GM10248 (cell line): ENCODE measurements around the gene MEG3.

ENCODE experiments used
- CTCF ChIA-PET: fragments of 300-600 bp; sonication (Branson Sonifier 250); formaldehyde crosslinking; extraction: SDS; loops from one replicate; lab custom pipeline; 2021; ENCODE audit warnings: antibody characterized with exemption; lab: Yijun Ruan, JAX
- POLR2A ChIA-PET: fragments of 350-650 bp; sonication (Branson Sonifier 250); formaldehyde crosslinking; extraction: SDS; loops from one replicate; lab custom pipeline; 2020; ENCODE audit warnings: antibody characterized with exemption; lab: Yijun Ruan, JAX
- DNase-seq: peaks from one replicate; pipeline ENCODE4 v3.0.0; 2012; ENCODE audit errors: extremely low spot score
- CTCF ChIP-seq: IDR thresholded peaks from 2 replicates; pipeline ENCODE4 v1.5.1; 2012; ENCODE audit warnings: mild to moderate bottlenecking, low read depth; ENCODE audit errors: extremely low read depth, missing control alignments, control extremely low read depth

MEG3 gene

DNA sequence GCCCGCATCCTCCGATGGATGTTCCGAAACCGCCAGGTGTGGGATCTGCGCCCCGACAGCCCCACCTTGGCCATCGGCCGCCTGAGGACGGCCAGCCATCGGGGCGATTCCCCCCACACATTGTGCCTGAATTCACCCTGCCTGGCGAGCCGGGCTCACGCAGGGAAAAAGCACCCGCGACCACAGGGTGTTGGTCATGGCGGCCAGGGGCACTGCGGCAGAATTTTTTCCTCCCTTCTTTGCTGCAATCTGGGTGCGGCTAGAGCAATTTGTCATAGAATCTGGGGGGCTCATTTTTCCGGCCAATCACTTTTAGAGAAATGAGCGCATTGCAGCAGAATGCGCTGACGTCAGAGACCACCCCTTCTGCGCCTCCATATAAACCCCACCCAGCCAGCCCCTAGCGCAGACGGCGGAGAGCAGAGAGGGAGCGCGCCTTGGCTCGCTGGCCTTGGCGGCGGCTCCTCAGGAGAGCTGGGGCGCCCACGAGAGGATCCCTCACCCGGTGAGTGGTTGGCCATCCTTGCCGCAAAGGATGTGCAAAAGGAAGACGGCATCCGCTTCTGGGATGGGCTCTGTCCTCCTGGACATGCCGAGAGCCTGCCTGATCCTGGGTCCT, at the start of gene MEG3:
TSS of gene MEG3 (plus strand) at position 406 of the 619 bp plus-strand sequence.
- no peak for DNase-seq
- POLR2A ChIA-PET: no interaction called here
- CTCF ChIA-PET: no interaction called here
- no peak for TF ChIP-seq CTCF

DNA sequence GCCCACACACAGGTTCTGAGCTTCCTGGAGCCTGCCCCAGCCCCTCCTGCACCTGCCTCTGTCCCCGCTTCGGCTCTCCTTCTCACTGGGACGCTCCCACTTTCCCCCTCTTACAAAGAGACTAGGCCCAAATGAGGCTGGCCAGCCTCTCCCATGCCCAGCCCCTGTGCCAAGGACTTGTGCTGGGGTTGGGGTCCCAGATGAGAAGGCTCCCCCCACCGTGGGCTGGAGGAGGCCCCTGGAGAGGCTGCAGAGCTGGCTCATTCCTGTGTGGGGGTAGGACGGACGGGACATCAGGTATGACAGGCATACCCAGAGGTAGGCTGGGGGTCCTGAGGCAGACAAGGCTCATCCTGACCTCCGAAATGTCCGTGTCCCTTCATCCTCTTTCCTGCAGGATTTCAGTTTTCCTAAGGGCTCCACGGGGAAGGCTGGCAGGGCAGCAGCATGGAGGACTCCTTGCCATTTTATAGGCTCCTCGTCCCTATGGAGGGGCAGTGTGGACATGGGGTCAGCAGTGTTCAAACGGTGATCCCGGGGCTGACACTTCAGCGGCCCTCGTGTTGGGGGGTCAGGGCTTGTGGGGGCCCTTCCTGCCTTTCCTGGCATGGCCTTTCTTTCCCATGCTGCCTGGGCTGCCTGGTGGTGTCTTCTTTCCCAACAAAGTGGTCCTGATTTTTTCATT, 49.1 kb upstream of the MEG3 start:
- ChIA-PET CTCF (no interaction called here), POLR2A (no interaction called here)
- DNase-seq: no peak
- no peak for TF ChIP-seq CTCF

GRCh38 chr14:100777366-100777817, 48.5 kb upstream of the MEG3 start:
- CTCF ChIA-PET: no interaction called here
- no peak for DNase-seq
- POLR2A ChIA-PET: no interaction called here
- no peak for TF ChIP-seq CTCF

DNA sequence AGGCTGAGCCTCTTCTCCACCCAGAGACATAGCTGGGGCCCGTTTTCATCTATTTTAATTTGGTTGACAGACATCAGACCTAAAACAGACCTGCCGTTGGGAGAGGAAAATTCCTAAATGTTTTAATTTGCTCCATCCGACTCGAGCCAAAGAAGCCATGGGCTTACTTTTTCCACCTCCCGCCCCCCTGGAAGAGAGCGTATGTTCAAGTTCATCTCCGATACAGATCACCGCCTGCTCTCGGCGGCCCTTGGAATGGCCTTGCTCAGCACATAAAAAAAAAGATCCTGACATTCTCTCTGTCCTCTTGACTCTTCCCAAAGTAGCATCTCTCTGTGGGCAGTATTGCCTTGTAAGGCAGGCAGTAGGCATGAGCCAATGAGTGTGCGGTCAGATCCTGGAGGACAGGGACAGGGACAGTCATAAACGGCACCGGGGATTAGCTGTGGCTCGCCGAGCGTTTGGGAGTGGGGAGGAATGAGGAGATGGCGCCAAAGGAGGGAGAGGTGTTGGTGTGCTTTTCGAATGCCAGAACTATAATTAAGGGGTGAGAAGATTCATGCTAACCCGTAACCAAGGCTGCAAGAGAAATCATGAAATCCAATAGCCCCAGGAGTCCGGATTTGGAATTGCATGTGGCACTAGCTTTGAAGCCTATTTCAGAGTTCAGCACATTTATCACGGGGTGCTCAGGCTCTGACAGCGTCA, 47.9 kb upstream of the MEG3 start:
- DNase-seq: no peak
- TF ChIP-seq CTCF: no peak
- ChIA-PET POLR2A (no interaction called here), CTCF (no interaction called here)

DNA sequence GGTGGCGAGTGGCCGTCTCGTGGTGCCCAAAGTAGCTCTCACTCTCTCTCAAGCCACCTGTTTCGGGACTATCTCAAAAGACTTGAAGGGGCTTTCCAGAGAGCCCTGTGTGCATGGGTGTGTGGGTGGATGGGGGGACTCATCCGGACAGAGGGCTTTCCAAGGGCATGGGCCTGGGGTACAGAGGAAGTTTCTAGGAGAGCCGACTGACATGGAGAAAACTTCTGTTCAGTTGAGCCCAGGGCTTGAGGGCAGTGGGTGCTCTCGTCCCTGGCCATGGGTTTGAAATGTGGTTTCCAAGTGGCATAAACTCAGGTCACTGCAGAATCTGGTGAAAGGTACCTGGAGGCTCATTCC, 47.4 kb upstream of the MEG3 start:
- DNase-seq: no peak
- TF ChIP-seq CTCF: no peak
- ChIA-PET POLR2A (no interaction called here), CTCF (no interaction called here)

DNA sequence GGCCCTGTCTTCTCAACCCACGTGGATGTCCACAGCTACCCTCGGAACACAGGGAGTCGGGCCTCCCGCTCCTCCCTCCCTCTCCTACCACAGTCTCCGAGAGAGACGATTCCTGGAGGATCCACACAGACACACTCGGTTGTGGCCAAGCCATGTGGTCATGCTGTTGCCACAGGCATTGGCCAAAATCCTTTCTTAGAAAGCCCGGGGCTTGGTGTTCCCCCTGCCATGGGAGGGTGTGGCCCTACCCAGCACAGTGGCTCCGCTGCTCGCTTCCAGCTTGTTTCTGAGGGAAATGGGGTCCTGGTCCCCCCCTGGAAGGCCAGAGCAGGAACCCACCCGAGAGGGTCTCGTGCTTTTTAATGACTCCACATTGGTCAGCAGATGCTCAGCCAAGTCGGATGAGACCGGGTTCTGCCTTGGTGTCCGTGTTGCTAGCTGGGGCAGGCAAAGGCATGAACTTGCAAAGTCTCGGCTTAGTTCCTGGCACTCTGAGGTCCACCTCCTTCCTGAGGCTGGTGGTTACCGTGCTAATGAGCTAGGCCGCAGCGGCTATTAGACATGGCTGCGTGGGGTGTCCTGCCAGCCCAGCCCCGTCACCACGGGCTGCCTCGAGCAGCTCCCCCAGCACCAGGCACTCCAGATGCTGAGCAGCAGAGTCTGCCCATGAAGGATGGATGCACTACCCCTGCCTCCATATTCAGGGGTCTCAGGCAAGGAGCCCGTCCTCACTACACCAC, 46.8 kb upstream of the MEG3 start:
- CTCF ChIA-PET: no interaction called here
- no peak for DNase-seq
- no peak for TF ChIP-seq CTCF
- POLR2A ChIA-PET: no interaction called here
